Right renal cortex interstitium (tissue), 3 donors: ENCODE data around the gene KRTAP5-2. TPM values are rescaled to one million over a fixed set of nuclear protein-coding genes. Genes with fewer than 3 reads are reported as not detected.

Source experiments
- DNase-seq, 3 donors: peaks; one replicate each; pipeline ENCODE4 v3.0.0-alpha.2; 2013; ENCODE audit warnings: low read depth in 3 of 3, low spot score in 2 of 3
- polyA plus RNA-seq, 3 donors: library from polyadenylated mRNA; unstranded; fragments of 120-200 nt; gene quantifications; one replicate each; pipeline ENCODE4 v1.2.1, GENCODE V29; 2013; ENCODE audit not compliant: insufficient read length in 3 of 3

KRTAP5-2 gene
- polyA plus RNA-seq, 3 donors, result 0.21 TPM; not detected in 2

- no peak for DNase-seq
Measured at GRCh38 chr11:1557904-1558774, 40.0 kb downstream of the KRTAP5-2 start.

GRCh38 chr11:1557051-1557884 is 40.8 kb downstream of the KRTAP5-2 start:
- DNase-seq, result no peak

GRCh38 chr11:1556278-1556902 is 41.7 kb downstream of the KRTAP5-2 start:
- no peak for DNase-seq

GRCh38 chr11:1555713-1556153 is 42.4 kb downstream of the KRTAP5-2 start:
- no peak for DNase-seq

GRCh38 chr11:1554981-1555712 is 42.9 kb downstream of the KRTAP5-2 start:
- no peak for DNase-seq

GRCh38 chr11:1553808-1554594 is 44.1 kb downstream of the KRTAP5-2 start:
- no peak for DNase-seq

- DNase-seq, result no peak
Measured at GRCh38 chr11:1549338-1550330, 48.5 kb downstream of the KRTAP5-2 start.

GRCh38 chr11:1548221-1549070 is 49.6 kb downstream of the KRTAP5-2 start:
- no peak for DNase-seq

GRCh38 chr11:1547467-1548098 is 50.5 kb downstream of the KRTAP5-2 start:
- no peak for DNase-seq

Other genes with a start within 250 kb of the KRTAP5-2 start
- under 1 TPM; 0.25 to 0.64 (median 0.49) TPM for gene BRSK2, start 208.4 kb downstream of the KRTAP5-2 start, polyA plus RNA-seq
- 10 to 100 TPM; 28.8 to 36.7 (median 31.6) TPM for gene MOB2, start 111.5 kb downstream of the KRTAP5-2 start, polyA plus RNA-seq
- 1 to 10 TPM; 2.2 to 3.0 (median 2.5) TPM for gene DUSP8, start 26.0 kb downstream of the KRTAP5-2 start, polyA plus RNA-seq
- gene KRTAP5-1, start 13.0 kb downstream of the KRTAP5-2 start, polyA plus RNA-seq, result under 1 TPM in 1 of 3 donors, not detected in 2; 0.18 TPM
- not detected for gene KRTAP5-3, start 10.2 kb upstream of the KRTAP5-2 start, polyA plus RNA-seq
- not detected for gene KRTAP5-4, start 23.8 kb upstream of the KRTAP5-2 start, polyA plus RNA-seq
- not detected for gene KRTAP5-5, start 31.5 kb upstream of the KRTAP5-2 start, polyA plus RNA-seq
- gene KRTAP5-6, start 98.9 kb upstream of the KRTAP5-2 start, polyA plus RNA-seq, result not detected
- gene IFITM10, start 152.3 kb upstream of the KRTAP5-2 start, polyA plus RNA-seq, result under 1 TPM; 0.11 to 0.30 (median 0.14) TPM
- gene CTSD, start 165.6 kb upstream of the KRTAP5-2 start, polyA plus RNA-seq, result 100 to 1,000 TPM; 192 to 255 (median 211) TPM
- gene SYT8, start 236.7 kb upstream of the KRTAP5-2 start, polyA plus RNA-seq, result under 1 TPM in 1 of 3 donors, not detected in 2; 0.33 TPM
- gene TNNI2, start 240.7 kb upstream of the KRTAP5-2 start, polyA plus RNA-seq, result under 1 TPM; 0.29 to 0.42 (median 0.40) TPM